HL-60/S4 treated with phorbol 12-myristate 13-acetate at 8.2 ng/mL for 4 days and 3 days (cell line): Measurements from ENCODE around the gene DNAI2.
"Not testable (repeated sequence)": the region's sequence is repeated elsewhere in the genome, so short reads cannot be mapped to it uniquely, and the experiment has no call there.

Source experiments
- in situ Hi-C: fragments of 300-500 bp; cut with MboI; formaldehyde crosslinking; loops from 2 replicates; pipeline ENCODE4 v1.15.0; 2022; ENCODE audit warnings: low sequenced_read_pairs

The DNAI2 gene

GRCh38 chr17:74274709-74275340, 791 bp downstream of the DNAI2 start:
- in situ Hi-C loops, result no loop called here

- in situ Hi-C loops, result no loop called here
Observed at GRCh38 chr17:74276051-74276476, 2.0 kb downstream of the DNAI2 start.

GRCh38 chr17:74276541-74277009, 2.5 kb downstream of the DNAI2 start:
- in situ Hi-C loops, result no loop called here

GRCh38 chr17:74277935-74278334, 3.9 kb downstream of the DNAI2 start:
- in situ Hi-C loops, result no loop called here

GRCh38 chr17:74279617-74280016, 5.6 kb downstream of the DNAI2 start:
- in situ Hi-C loops, result not testable (repeated sequence)

- in situ Hi-C loops, result no loop called here
Observed at GRCh38 chr17:74280093-74280513, 6.1 kb downstream of the DNAI2 start.

GRCh38 chr17:74281799-74282198, 7.8 kb downstream of the DNAI2 start:
- in situ Hi-C loops, result no loop called here

- in situ Hi-C loops, result not testable (repeated sequence)
Observed at GRCh38 chr17:74282274-74282586, 8.2 kb downstream of the DNAI2 start.

GRCh38 chr17:74282587-74283370, 8.7 kb downstream of the DNAI2 start:
- in situ Hi-C loops, result no loop called here

- in situ Hi-C loops, result no loop called here
Observed at GRCh38 chr17:74283371-74283673, 9.3 kb downstream of the DNAI2 start.

- in situ Hi-C loops, result no loop called here
Observed at GRCh38 chr17:74287031-74287602, 13.1 kb downstream of the DNAI2 start.

- in situ Hi-C loops, result no loop called here
Observed at GRCh38 chr17:74288785-74289184, 14.8 kb downstream of the DNAI2 start.

- in situ Hi-C loops, result no loop called here
Observed at GRCh38 chr17:74289688-74290087, 15.7 kb downstream of the DNAI2 start.

GRCh38 chr17:74290340-74290739, 16.3 kb downstream of the DNAI2 start:
- in situ Hi-C loops, result no loop called here

GRCh38 chr17:74292495-74292894, 18.5 kb downstream of the DNAI2 start:
- in situ Hi-C loops, result no loop called here

- in situ Hi-C loops, result no loop called here
Observed at GRCh38 chr17:74295625-74296547, 21.9 kb downstream of the DNAI2 start.

GRCh38 chr17:74296548-74296936, 22.5 kb downstream of the DNAI2 start:
- in situ Hi-C loops, result no loop called here

GRCh38 chr17:74297941-74298340, 23.9 kb downstream of the DNAI2 start:
- in situ Hi-C loops, result no loop called here

GRCh38 chr17:74298778-74299177, 24.7 kb downstream of the DNAI2 start:
- in situ Hi-C loops, result no loop called here

GRCh38 chr17:74299226-74300009, 25.4 kb downstream of the DNAI2 start:
- in situ Hi-C loops, result no loop called here
